GM12892 (cell line): ENCODE data around the gene PRKD1.

Source experiments
- POLR2A ChIP-seq: IDR thresholded peaks from 2 replicates; pipeline ENCODE4 v1.6.1; 2011; ENCODE audit warnings: low read depth, low read length, control low read depth
- POLR2AphosphoS5 ChIP-seq: IDR thresholded peaks from 2 replicates; pipeline ENCODE4 v1.6.1; 2011; ENCODE audit warnings: low read depth, low read length, control low read depth
- TAF1 ChIP-seq: IDR thresholded peaks from 2 replicates; pipeline ENCODE4 v1.6.1; 2011; ENCODE audit warnings: low read depth, mild to moderate bottlenecking, control low read depth, low read length, borderline replicate concordance

GRCh38 chr14:29553427-29553826, 374.2 kb downstream of the PRKD1 start:
- TF ChIP-seq POLR2A (no peak), TAF1 (no peak), POLR2AphosphoS5 (no peak)
